ENCODE results near the gene UBL7. TPM values are rescaled to one million over a fixed set of nuclear protein-coding genes. Genes with fewer than 3 reads are reported as not detected.

The UBL7 gene
- total RNA-seq, 1 experiment from 2014 or later: 47.5 TPM

- Mint-ChIP-seq H3K4me1 (peaks cover 19 to 43% of the 10 kb centered on the region in 2 experiments), H3K4me3 (no peak overlapping the region), H3K27me3 (ENCODE audit: low read depth) (no peaks in the 10 kb centered on the region; the same call in 1 of the 2 replicates), H3K9me3 (no peaks in the 10 kb centered on the region), H3K27ac (no peak overlapping the region), H3K36me3 (ENCODE audit: insufficient read depth in 1 of 3, low read depth in 3 of 3) (no peaks in the 10 kb centered on the region)
- H3T11ph ChIP-seq (ENCODE audit: low read length): no peak overlapping the region
- H2BK5ac ChIP-seq (ENCODE audit: insufficient read length, low read length): no peak overlapping the region
- no peak overlapping the region for H4K5ac ChIP-seq (ENCODE audit: insufficient read length, low read depth, low read length)
- H4K20me1 ChIP-seq (ENCODE audit: control insufficient read depth, insufficient read depth, insufficient read length): no peaks in the 10 kb centered on the region
- H2BK120ac ChIP-seq (ENCODE audit: low read depth, low read length, poor library complexity, severe bottlenecking): no peak overlapping the region
- H3K27ac ChIP-seq (ENCODE audit: insufficient read length, low read depth, low read length): no peak overlapping the region
- no peak overlapping the region for H2BK20ac ChIP-seq (ENCODE audit: low read depth, low read length, poor library complexity, severe bottlenecking)
- H3K4me2 ChIP-seq (ENCODE audit: insufficient read depth, insufficient read length, low read length): no peak overlapping the region
- no peaks in the 10 kb centered on the region for H3K23me2 ChIP-seq (ENCODE audit: insufficient read length, low read depth, low read length, poor library complexity, severe bottlenecking)
- peaks cover 5% of the 10 kb centered on the region; the same call in 1 of the 2 replicates for H3K4me1 ChIP-seq (ENCODE audit: insufficient read depth, low read length)
- no peak overlapping the region for H3K18ac ChIP-seq (ENCODE audit: insufficient read length, low read depth, low read length)
- H3K23ac ChIP-seq (ENCODE audit: insufficient read length, low read depth, low read length): no peak overlapping the region
- no peak overlapping the region for H3K4ac ChIP-seq (ENCODE audit: low read depth, low read length)
- DNase-seq: no peak
- no peak overlapping the region for H2AK5ac ChIP-seq (ENCODE audit: insufficient read length, low read length)
- WGBS (ENCODE audit: extremely low coverage, insufficient read length, low lambda C conversion rate): no CpG with 5 or more reads among the region's 16 CpGs
- H3K27me3 ChIP-seq (ENCODE audit: insufficient read depth, low read length): no peaks in the 10 kb centered on the region
- no peak overlapping the region for H3K56ac ChIP-seq (ENCODE audit: insufficient read length, low read depth, low read length)
- TF ChIP-seq, protein P1, sequence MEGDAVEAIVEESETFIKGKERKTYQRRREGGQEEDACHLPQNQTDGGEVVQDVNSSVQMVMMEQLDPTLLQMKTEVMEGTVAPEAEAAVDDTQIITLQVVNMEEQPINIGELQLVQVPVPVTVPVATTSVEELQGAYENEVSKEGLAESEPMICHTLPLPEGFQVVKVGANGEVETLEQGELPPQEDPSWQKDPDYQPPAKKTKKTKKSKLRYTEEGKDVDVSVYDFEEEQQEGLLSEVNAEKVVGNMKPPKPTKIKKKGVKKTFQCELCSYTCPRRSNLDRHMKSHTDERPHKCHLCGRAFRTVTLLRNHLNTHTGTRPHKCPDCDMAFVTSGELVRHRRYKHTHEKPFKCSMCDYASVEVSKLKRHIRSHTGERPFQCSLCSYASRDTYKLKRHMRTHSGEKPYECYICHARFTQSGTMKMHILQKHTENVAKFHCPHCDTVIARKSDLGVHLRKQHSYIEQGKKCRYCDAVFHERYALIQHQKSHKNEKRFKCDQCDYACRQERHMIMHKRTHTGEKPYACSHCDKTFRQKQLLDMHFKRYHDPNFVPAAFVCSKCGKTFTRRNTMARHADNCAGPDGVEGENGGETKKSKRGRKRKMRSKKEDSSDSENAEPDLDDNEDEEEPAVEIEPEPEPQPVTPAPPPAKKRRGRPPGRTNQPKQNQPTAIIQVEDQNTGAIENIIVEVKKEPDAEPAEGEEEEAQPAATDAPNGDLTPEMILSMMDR (conservative IDR thresholded peaks at IDR 0.05): no peak
- no peak overlapping the region for H4K91ac ChIP-seq (ENCODE audit: insufficient read length, low read depth, low read length)
- no peak overlapping the region for H2BK12ac ChIP-seq (ENCODE audit: insufficient read length, low read depth, low read length)
- no peak overlapping the region for H2BK15ac ChIP-seq (ENCODE audit: low read depth, low read length)
- H3K79me2 ChIP-seq (ENCODE audit: insufficient read depth, low read length): no peaks in the 10 kb centered on the region
- no peaks in the 10 kb centered on the region for H3K79me1 ChIP-seq (ENCODE audit: insufficient read depth, low read depth, low read length, poor library complexity, severe bottlenecking)
- H2AFZ ChIP-seq (ENCODE audit: low read length): no peak overlapping the region
- no peak overlapping the region for H4K8ac ChIP-seq (replicated peaks; ENCODE audit: insufficient read length, low read depth, low read length)
- H3K9ac ChIP-seq (ENCODE audit: extremely low read depth, insufficient read length, low read length): no peak overlapping the region
- no peak overlapping the region for H3K14ac ChIP-seq (ENCODE audit: insufficient read depth, low read length)
- no peaks in the 10 kb centered on the region for H3K9me3 ChIP-seq (ENCODE audit: control insufficient read depth, low read depth, low read length)
Observed at GRCh38 chr15:74403991-74404563, 56.9 kb downstream of the UBL7 start.

All from H9 (cell line).